GM21528 (cell line): ENCODE results near the gene CDKAL1.
"Not testable (repeated sequence)": the region's sequence is repeated elsewhere in the genome, so short reads cannot be mapped to it uniquely, and the experiment has no call there.

Source experiments
- ATAC-seq: cut with Tn5 transposase; IDR thresholded peaks from one replicate; pipeline ENCODE4 v1.9.1; 2021; ENCODE audit warnings: mild to moderate bottlenecking, moderate library complexity; ENCODE audit not compliant: unreplicated experiment, low FRiP score

Gene CDKAL1

GRCh38 chr6:21079468-21080048 lies 545.3 kb downstream of the CDKAL1 start:
- no peak for ATAC-seq

GRCh38 chr6:21080221-21080620 lies 546.0 kb downstream of the CDKAL1 start:
- no peak for ATAC-seq

GRCh38 chr6:21082091-21082490 lies 547.8 kb downstream of the CDKAL1 start:
- no peak for ATAC-seq

- no peak for ATAC-seq
Observed at GRCh38 chr6:21083708-21084107, 549.5 kb downstream of the CDKAL1 start.

- ATAC-seq = no peak
Observed at GRCh38 chr6:21084656-21085055, 550.4 kb downstream of the CDKAL1 start.

GRCh38 chr6:21085211-21085610 lies 551.0 kb downstream of the CDKAL1 start:
- ATAC-seq = no peak

- no peak for ATAC-seq
Observed at GRCh38 chr6:21085643-21086042, 551.4 kb downstream of the CDKAL1 start.

- no peak for ATAC-seq
Observed at GRCh38 chr6:21087188-21087587, 552.9 kb downstream of the CDKAL1 start.

GRCh38 chr6:21091411-21091810 lies 557.2 kb downstream of the CDKAL1 start:
- no peak for ATAC-seq

GRCh38 chr6:21092231-21092772 lies 558.0 kb downstream of the CDKAL1 start:
- not testable (repeated sequence) for ATAC-seq

- ATAC-seq = no peak
Observed at GRCh38 chr6:21095462-21095861, 561.2 kb downstream of the CDKAL1 start.

- no peak for ATAC-seq
Observed at GRCh38 chr6:21098134-21098533, 563.9 kb downstream of the CDKAL1 start.

- no peak for ATAC-seq
Observed at GRCh38 chr6:21098744-21099143, 564.5 kb downstream of the CDKAL1 start.

GRCh38 chr6:21099338-21100314 lies 565.4 kb downstream of the CDKAL1 start:
- ATAC-seq = no peak

GRCh38 chr6:21100991-21101390 lies 566.7 kb downstream of the CDKAL1 start:
- no peak for ATAC-seq

GRCh38 chr6:21101694-21102093 lies 567.4 kb downstream of the CDKAL1 start:
- no peak for ATAC-seq

- ATAC-seq = no peak
Observed at GRCh38 chr6:21102201-21102600, 567.9 kb downstream of the CDKAL1 start.

GRCh38 chr6:21102624-21103023 lies 568.4 kb downstream of the CDKAL1 start:
- ATAC-seq = no peak

- no peak for ATAC-seq
Observed at GRCh38 chr6:21103626-21104224, 569.5 kb downstream of the CDKAL1 start.

GRCh38 chr6:21104288-21104687 lies 570.0 kb downstream of the CDKAL1 start:
- no peak for ATAC-seq

GRCh38 chr6:21107796-21108195 lies 573.5 kb downstream of the CDKAL1 start:
- ATAC-seq = no peak
